NCI-H748 (cell line): ENCODE measurements around the gene GSC2.

Experiments used
- DNase-seq: peaks from one replicate; lab custom pipeline; 2025; ENCODE audit not compliant: unreplicated experiment; lab: John Stamatoyannopoulos, UW

The GSC2 gene

GRCh38 chr22:19103880-19104821 lies 45.9 kb downstream of the GSC2 start:
- no peak for DNase-seq

- DNase-seq, result no peak
These were observed 51.9 kb downstream of the GSC2 start for GRCh38 chr22:19098157-19098556.

- DNase-seq, result no peak
These were observed 52.6 kb downstream of the GSC2 start for GRCh38 chr22:19097518-19097917.
